GM03348 (cell line): ENCODE results near the gene CDC34.
"Not testable (repeated sequence)": the region's sequence is repeated elsewhere in the genome, so short reads cannot be mapped to it uniquely, and the experiment has no call there.

Experiments
- DNase-seq: peaks from one replicate; pipeline ENCODE4 v3.0.0; 2012; ENCODE audit warnings: low spot score

CDC34 gene

GRCh38 chr19:573519-573825 is 41.9 kb downstream of the CDC34 start:
- no peak for DNase-seq

- peak; percentile 47 for DNase-seq
Observed at GRCh38 chr19:574658-575526, 43.3 kb downstream of the CDC34 start.

GRCh38 chr19:575527-576506 is 44.3 kb downstream of the CDC34 start:
- peak; percentile 52 for DNase-seq

- no peak for DNase-seq
Observed at GRCh38 chr19:576768-577438, 45.3 kb downstream of the CDC34 start.

- no peak for DNase-seq
Observed at GRCh38 chr19:577439-578392, 46.2 kb downstream of the CDC34 start.

- DNase-seq, result no peak
Observed at GRCh38 chr19:579111-579841, 47.7 kb downstream of the CDC34 start.

- DNase-seq, result no peak
Observed at GRCh38 chr19:579842-580155, 48.2 kb downstream of the CDC34 start.

- no peak for DNase-seq
Observed at GRCh38 chr19:580274-580835, 48.8 kb downstream of the CDC34 start.

GRCh38 chr19:581399-582111 is 50.0 kb downstream of the CDC34 start:
- DNase-seq, result no peak

GRCh38 chr19:582497-583197 is 51.1 kb downstream of the CDC34 start:
- DNase-seq, result no peak

GRCh38 chr19:583198-583967 is 51.8 kb downstream of the CDC34 start:
- DNase-seq, result no peak

- no peak for DNase-seq
Observed at GRCh38 chr19:583968-584239, 52.3 kb downstream of the CDC34 start.

- DNase-seq, result peak; percentile 83
Observed at GRCh38 chr19:584240-585001, 52.9 kb downstream of the CDC34 start.

GRCh38 chr19:585146-585545 is 53.6 kb downstream of the CDC34 start:
- not testable (repeated sequence) for DNase-seq

GRCh38 chr19:585551-586110 is 54.1 kb downstream of the CDC34 start:
- DNase-seq, result no peak

- DNase-seq, result peak; percentile 87
Observed at GRCh38 chr19:588093-588740, 56.7 kb downstream of the CDC34 start.
